DND-41 (cell line): ENCODE results near the gene SFMBT2.

Experiments used
- CTCF ChIP-seq: IDR thresholded peaks from 2 replicates; pipeline ENCODE4 v1.5.1; 2012; ENCODE audit warnings: borderline replicate concordance, low read length, moderate library complexity, mild to moderate bottlenecking; ENCODE audit not compliant: poor library complexity, severe bottlenecking; ENCODE audit errors: extremely low read depth
- EZH2 ChIP-seq: IDR thresholded peaks from 3 replicates; pipeline ENCODE4 v1.6.1; 2012; ENCODE audit warnings: borderline replicate concordance, low read depth, mild to moderate bottlenecking, moderate library complexity, low read length, inconsistent platforms; ENCODE audit not compliant: severe bottlenecking

DNA sequence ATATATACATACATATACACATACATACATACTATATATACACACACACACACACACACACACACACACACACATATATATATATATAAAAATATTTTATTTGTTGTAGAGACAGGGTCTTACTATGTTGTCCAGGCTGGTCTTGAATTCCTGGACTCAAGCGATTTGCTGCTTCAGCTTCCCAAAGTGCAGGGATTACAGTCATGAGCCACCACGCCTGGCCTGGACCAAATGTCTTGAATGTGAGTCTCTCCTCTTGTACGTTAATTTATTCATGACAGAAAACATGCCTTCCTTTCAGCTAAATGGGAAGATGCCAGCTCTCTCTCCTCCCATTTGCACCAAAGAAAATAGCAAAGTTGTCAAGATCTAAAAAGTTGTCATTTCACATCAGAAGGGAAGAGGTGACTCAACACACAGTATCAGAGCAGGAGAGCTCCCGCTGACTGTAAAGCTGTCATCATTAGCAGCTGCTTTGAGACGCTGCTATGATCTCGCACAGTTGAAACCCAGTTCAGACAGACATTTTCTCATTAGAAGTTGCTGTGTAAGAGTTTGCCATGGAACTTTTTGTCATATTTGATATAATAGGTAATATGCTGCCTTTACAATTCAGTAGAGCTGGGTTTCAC is 224.3 kb downstream of the SFMBT2 start:
- no peak for TF ChIP-seq CTCF
- TF ChIP-seq EZH2 = no peak
